Measurements from ENCODE around the gene GPR89A. TPM values are rescaled to one million over a fixed set of nuclear protein-coding genes. Genes with fewer than 3 reads are reported as not detected.

Gene GPR89A
- polyA plus RNA-seq, 1 experiment = 14.1 TPM

DNA sequence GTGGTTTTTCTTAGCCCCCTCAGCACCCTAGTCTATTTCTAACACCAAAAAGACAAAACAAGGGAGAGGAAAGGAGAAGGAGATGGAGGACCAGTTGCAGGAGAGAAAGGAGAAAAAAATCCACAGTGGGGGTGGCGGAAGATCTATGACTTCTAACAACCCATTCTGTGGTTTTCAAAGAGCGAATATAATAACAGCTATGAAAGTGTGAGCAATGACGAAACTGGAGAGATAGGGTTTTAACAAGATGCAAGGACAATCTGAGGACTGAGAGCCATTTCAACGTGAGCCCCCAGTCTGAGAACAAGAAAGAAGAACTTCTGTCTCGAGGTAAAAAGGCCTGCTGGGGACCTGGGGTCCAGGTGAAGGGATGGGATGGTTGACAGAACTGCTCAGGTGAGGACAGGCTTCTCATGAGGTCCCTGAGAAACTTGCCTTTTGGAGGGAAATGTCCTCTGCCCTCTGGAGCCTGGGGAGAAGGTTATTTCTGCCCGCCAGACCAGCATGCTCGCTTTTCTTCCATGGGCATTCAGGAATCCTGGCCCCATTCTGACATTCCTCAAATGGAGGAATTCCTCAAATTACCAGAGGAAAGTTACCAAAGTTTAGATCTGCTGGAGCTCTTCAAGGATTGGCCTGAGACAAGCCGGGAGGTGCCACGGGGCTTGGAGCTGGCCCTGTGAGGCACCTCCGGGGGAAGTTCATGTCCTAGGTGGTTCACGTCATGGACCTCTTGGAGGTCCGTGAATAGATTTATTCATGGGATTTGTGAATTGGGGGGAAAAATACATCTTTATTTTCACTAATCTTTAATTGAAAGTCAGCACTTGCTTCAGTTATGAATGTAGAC is 111.7 kb downstream of the GPR89A start, which contains the start of gene CD160:
Gene CD160, plus strand, starts transcription at position 270 of the 850 bp plus-strand sequence. CDS start 8,829 bp downstream, outside the sequence.
- TF ChIP-seq, protein P1, sequence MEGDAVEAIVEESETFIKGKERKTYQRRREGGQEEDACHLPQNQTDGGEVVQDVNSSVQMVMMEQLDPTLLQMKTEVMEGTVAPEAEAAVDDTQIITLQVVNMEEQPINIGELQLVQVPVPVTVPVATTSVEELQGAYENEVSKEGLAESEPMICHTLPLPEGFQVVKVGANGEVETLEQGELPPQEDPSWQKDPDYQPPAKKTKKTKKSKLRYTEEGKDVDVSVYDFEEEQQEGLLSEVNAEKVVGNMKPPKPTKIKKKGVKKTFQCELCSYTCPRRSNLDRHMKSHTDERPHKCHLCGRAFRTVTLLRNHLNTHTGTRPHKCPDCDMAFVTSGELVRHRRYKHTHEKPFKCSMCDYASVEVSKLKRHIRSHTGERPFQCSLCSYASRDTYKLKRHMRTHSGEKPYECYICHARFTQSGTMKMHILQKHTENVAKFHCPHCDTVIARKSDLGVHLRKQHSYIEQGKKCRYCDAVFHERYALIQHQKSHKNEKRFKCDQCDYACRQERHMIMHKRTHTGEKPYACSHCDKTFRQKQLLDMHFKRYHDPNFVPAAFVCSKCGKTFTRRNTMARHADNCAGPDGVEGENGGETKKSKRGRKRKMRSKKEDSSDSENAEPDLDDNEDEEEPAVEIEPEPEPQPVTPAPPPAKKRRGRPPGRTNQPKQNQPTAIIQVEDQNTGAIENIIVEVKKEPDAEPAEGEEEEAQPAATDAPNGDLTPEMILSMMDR (IDR thresholded peaks at IDR 0.05; ENCODE audit: insufficient read depth, low read depth, low read length) = no peak
- no peaks in the 10 kb centered on the region for H3K36me3 ChIP-seq (ENCODE audit: control insufficient read depth, insufficient read depth, low read length)
- H3K4me3 ChIP-seq (ENCODE audit: low read depth, low read length) = no peak within 1 kb of the TSS
- ChIA-PET CTCF (interaction anchor here (1.1 to 2.5 kb wide), 7 partner anchors 8 to 126 kb away, joined by 3 to 13 read pairs (median 10); partner anchors contain the start of gene NUDT17), POLR2A (no interaction called here)
- no peaks in the 10 kb centered on the region for H3K27me3 ChIP-seq (ENCODE audit: control insufficient read depth, insufficient read depth, low read length)
- DNase-seq (ENCODE audit: low read depth) = no peak

Other genes with a start within 250 kb of the GPR89A start
- 1.4 and 2.1 TPM in 2 replicates for gene NBPF20, start 182.4 kb upstream of the GPR89A start, polyA plus RNA-seq (2011; rRNA removed)
- gene PDZK1, start 99.4 kb downstream of the GPR89A start, polyA plus RNA-seq (2011; rRNA removed) = 0.15 and 0.56 TPM in 2 replicates
- gene CD160, start 111.5 kb downstream of the GPR89A start, polyA plus RNA-seq (2011; rRNA removed) = not detected in 2 replicates
- 13.4 and 18.3 TPM in 2 replicates for gene RNF115, start 216.1 kb downstream of the GPR89A start, polyA plus RNA-seq (2011; rRNA removed)
- 56.7 and 58.5 TPM in 2 replicates for gene POLR3C, start 216.2 kb downstream of the GPR89A start, polyA plus RNA-seq (2011; rRNA removed)
- 4.3 and 4.5 TPM in 2 replicates for gene NUDT17, start 237.6 kb downstream of the GPR89A start, polyA plus RNA-seq (2011; rRNA removed)

All from BJ (cell line).